Daoy (cell line): ENCODE measurements around the gene CFAP107. TPM values are rescaled to one million over a fixed set of nuclear protein-coding genes. Genes with fewer than 3 reads are reported as not detected.
"Not testable (repeated sequence)": the region's sequence is repeated elsewhere in the genome, so short reads cannot be mapped to it uniquely, and the experiment has no call there.

Experiments
- DNase-seq: peaks from one replicate; pipeline ENCODE4 v3.0.0-alpha.2; 2015; ENCODE audit warnings: low read depth
- total RNA-seq: library from RNA; depleted of rRNA; stranded (reverse); fragments of >200 nt; shearing (Covaris generic); gene quantifications from 2 replicates; pipeline ENCODE4 v1.2.3, GENCODE V29; 2014; rRNA removed

The CFAP107 gene
- total RNA-seq, 1 experiment from 2014 or later, result not detected

GRCh38 chr1:12778061-12778460 is 32.1 kb downstream of the CFAP107 start:
- DNase-seq, result no peak

GRCh38 chr1:12778907-12779306 is 32.9 kb downstream of the CFAP107 start:
- no peak for DNase-seq

- DNase-seq, result not testable (repeated sequence)
Measured at GRCh38 chr1:12781488-12781887, 35.5 kb downstream of the CFAP107 start.

- peak; percentile 13 for DNase-seq
Measured at GRCh38 chr1:12783783-12784182, 37.8 kb downstream of the CFAP107 start.

GRCh38 chr1:12784729-12785128 is 38.7 kb downstream of the CFAP107 start:
- not testable (repeated sequence) for DNase-seq

- DNase-seq, result not testable (repeated sequence)
Measured at GRCh38 chr1:12791097-12791496, 45.1 kb downstream of the CFAP107 start, which contains the start of gene PRAMEF1. TSS of gene PRAMEF1 (plus strand) at chr1:12791397. CDS start at chr1:12793228, 1,831 bp downstream.

- DNase-seq, result no peak
Measured at GRCh38 chr1:12798911-12799310, 52.9 kb downstream of the CFAP107 start.

GRCh38 chr1:12799730-12800129 is 53.7 kb downstream of the CFAP107 start:
- no peak for DNase-seq

GRCh38 chr1:12809933-12810332 is 63.9 kb downstream of the CFAP107 start:
- no peak for DNase-seq

GRCh38 chr1:12810691-12811408 is 64.8 kb downstream of the CFAP107 start:
- no peak for DNase-seq

- no peak for DNase-seq
Measured at GRCh38 chr1:12811409-12811784, 65.4 kb downstream of the CFAP107 start.

Other genes starting within 250 kb of the CFAP107 start
- gene DHRS3, start 128.0 kb upstream of the CFAP107 start, total RNA-seq, result 45.8 and 49.4 TPM in 2 replicates
- gene AADACL4, start 102.1 kb upstream of the CFAP107 start, total RNA-seq, result not detected in 2 replicates
- gene AADACL3, start 30.1 kb upstream of the CFAP107 start, total RNA-seq, result not detected in 2 replicates
- not detected in 2 replicates for gene PRAMEF12, start 27.5 kb downstream of the CFAP107 start, total RNA-seq
- gene PRAMEF1, start 45.2 kb downstream of the CFAP107 start, total RNA-seq, result not detected in 2 replicates
- not detected in 2 replicates for gene PRAMEF11, start 85.2 kb downstream of the CFAP107 start, total RNA-seq
- gene HNRNPCL1, start 102.5 kb downstream of the CFAP107 start, total RNA-seq, result not detected in 2 replicates
- gene PRAMEF2, start 110.9 kb downstream of the CFAP107 start, total RNA-seq, result not detected in 2 replicates
- gene PRAMEF4, start 140.0 kb downstream of the CFAP107 start, total RNA-seq, result not detected in 2 replicates
- gene PRAMEF10, start 152.1 kb downstream of the CFAP107 start, total RNA-seq, result not detected in 2 replicates
- not detected in 2 replicates for gene PRAMEF7, start 170.4 kb downstream of the CFAP107 start, total RNA-seq
- not detected in 2 replicates for gene PRAMEF6, start 201.4 kb downstream of the CFAP107 start, total RNA-seq